Endothelial cell of umbilical vein (primary cell): ENCODE data around the gene ZC3H14.

Source experiments
- EZH2 ChIP-seq: IDR thresholded peaks from 2 replicates; pipeline ENCODE4 v1.6.1; 2012; ENCODE audit warnings: borderline replicate concordance, low read depth, mild to moderate bottlenecking, moderate library complexity, low read length, inconsistent platforms; ENCODE audit not compliant: severe bottlenecking
- MAX ChIP-seq: IDR thresholded peaks from 2 replicates; pipeline ENCODE4 v1.6.1; 2011; ENCODE audit not compliant: insufficient read depth, insufficient read length
- POLR2AphosphoS5 ChIP-seq: IDR thresholded peaks from 2 replicates; pipeline ENCODE4 v1.6.1; 2012; ENCODE audit warnings: low read depth, mild to moderate bottlenecking, control low read depth, low read length, moderate library complexity; ENCODE audit not compliant: insufficient read depth
- TF ChIP-seq, protein P1 (sequence below), 2 donors: IDR thresholded peaks; 1 replicate in 1 of 2; 2 replicates in 1 of 2; pipeline ENCODE4 v1.5.1; 2011; ENCODE audit warnings: low read length in 2 of 2, mild to moderate bottlenecking in 2 of 2, moderate library complexity in 2 of 2, control low read depth in 1 of 2, inconsistent platforms in 1 of 2, low read depth in 1 of 2; ENCODE audit not compliant: insufficient read depth in 1 of 2; ENCODE audit errors: extremely low read depth in 1 of 2

DNA sequence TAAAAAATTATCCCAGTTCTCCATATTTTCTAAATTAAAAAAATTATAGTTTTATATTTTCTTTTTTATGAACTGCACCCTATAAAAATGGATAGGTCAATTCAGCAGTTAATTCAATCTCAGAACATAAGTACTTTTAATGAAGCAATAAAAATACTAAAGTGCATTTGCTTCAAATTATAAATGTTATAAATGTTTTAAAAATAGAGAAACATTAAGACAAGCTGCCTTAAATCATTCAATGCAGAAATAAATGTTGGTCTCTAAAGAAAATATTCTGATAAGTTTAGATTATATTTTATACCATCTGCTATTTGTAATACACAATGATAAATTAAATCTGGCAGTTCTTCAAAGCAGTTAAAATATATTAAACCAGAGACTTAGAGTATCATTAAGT, 65.6 kb downstream of the ZC3H14 start:
- TF ChIP-seq EZH2 = no peak
- TF ChIP-seq MAX = no peak
- TF ChIP-seq POLR2AphosphoS5 = no peak
- TF ChIP-seq, protein P1, sequence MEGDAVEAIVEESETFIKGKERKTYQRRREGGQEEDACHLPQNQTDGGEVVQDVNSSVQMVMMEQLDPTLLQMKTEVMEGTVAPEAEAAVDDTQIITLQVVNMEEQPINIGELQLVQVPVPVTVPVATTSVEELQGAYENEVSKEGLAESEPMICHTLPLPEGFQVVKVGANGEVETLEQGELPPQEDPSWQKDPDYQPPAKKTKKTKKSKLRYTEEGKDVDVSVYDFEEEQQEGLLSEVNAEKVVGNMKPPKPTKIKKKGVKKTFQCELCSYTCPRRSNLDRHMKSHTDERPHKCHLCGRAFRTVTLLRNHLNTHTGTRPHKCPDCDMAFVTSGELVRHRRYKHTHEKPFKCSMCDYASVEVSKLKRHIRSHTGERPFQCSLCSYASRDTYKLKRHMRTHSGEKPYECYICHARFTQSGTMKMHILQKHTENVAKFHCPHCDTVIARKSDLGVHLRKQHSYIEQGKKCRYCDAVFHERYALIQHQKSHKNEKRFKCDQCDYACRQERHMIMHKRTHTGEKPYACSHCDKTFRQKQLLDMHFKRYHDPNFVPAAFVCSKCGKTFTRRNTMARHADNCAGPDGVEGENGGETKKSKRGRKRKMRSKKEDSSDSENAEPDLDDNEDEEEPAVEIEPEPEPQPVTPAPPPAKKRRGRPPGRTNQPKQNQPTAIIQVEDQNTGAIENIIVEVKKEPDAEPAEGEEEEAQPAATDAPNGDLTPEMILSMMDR (IDR thresholded peaks at IDR 0.05; ENCODE audit: extremely low read depth in 1 of 2, insufficient read depth in 1 of 2, low read depth in 1 of 2, low read length in 2 of 2) = no peak
